ENCODE measurements around the gene CHRNG. TPM values are rescaled to one million over a fixed set of nuclear protein-coding genes. Genes with fewer than 3 reads are reported as not detected.

Gene CHRNG
- total and polyA plus RNA-seq, 2 donors from 2014 or later: not detected

GRCh38 chr2:232491139-232491780 is 48.2 kb upstream of the CHRNG start:
- intact Hi-C loops (cut with DNase I): no loop called here
- H3K4me3 ChIP-seq (ENCODE audit: low read length in 3 of 3): no peak overlapping the region
- DNase-seq: peak in 2 of 5 donors; percentile 14 to 28

GRCh38 chr2:232492236-232492848 is 47.1 kb upstream of the CHRNG start:
- H3K27me3 ChIP-seq (ENCODE audit: control insufficient read depth, insufficient read depth, low read length): no peaks in the 10 kb centered on the region
- TF ChIP-seq CTCF (IDR thresholded peaks at IDR 0.05; ENCODE audit: borderline replicate concordance, extremely low read depth, insufficient read depth): no peak
- DNase-seq: peak in 2 of 5 donors; percentile 26 to 33

More at GRCh38 chr2:232491139-232491780, 48.2 kb upstream of the CHRNG start:
- no peaks in the 10 kb centered on the region for H3K36me3 ChIP-seq (ENCODE audit: control insufficient read depth in 2 of 3, insufficient read depth in 3 of 3, low read length in 3 of 3)
- no peak for TF ChIP-seq CTCF (IDR thresholded peaks at IDR 0.05; ENCODE audit: borderline replicate concordance, extremely low read depth, insufficient read depth)
- peaks cover 5% of the 10 kb centered on the region for H3K27me3 ChIP-seq (ENCODE audit: control insufficient read depth, insufficient read depth, low read length)
- no peak for FAIRE-seq
- no peak overlapping the region for H3K27ac ChIP-seq (ENCODE audit: low read depth in 2 of 2, low read length in 2 of 2)
- H3K9ac ChIP-seq (ENCODE audit: low read length in 3 of 3): no peak overlapping the region
- H3K4me1 ChIP-seq (ENCODE audit: control insufficient read depth in 2 of 3, insufficient read depth in 2 of 3, low read depth in 1 of 3, low read length in 3 of 3): no peaks in the 10 kb centered on the region
- no peaks in the 10 kb centered on the region for H3K9me3 ChIP-seq (ENCODE audit: control insufficient read depth in 2 of 3, insufficient read depth in 1 of 3, low read length in 3 of 3)

GRCh38 chr2:232492963-232493700 is 46.4 kb upstream of the CHRNG start:
- FAIRE-seq (no peak), DNase-seq (peak in 2 of 5 donors; percentile 22 to 53)
- intact Hi-C loops (cut with DNase I): no loop called here
- H3K9ac ChIP-seq (ENCODE audit: low read length in 3 of 3): no peak overlapping the region
- no peak for TF ChIP-seq CTCF (IDR thresholded peaks at IDR 0.05; ENCODE audit: borderline replicate concordance, extremely low read depth, insufficient read depth)
- H3K27me3 ChIP-seq (ENCODE audit: control insufficient read depth, insufficient read depth, low read length): no peaks in the 10 kb centered on the region
- no peaks in the 10 kb centered on the region for H3K4me1 ChIP-seq (ENCODE audit: control insufficient read depth in 2 of 3, insufficient read depth in 2 of 3, low read depth in 1 of 3, low read length in 3 of 3)
- no peaks in the 10 kb centered on the region for H3K36me3 ChIP-seq (ENCODE audit: control insufficient read depth in 2 of 3, insufficient read depth in 3 of 3, low read length in 3 of 3)
- no peaks in the 10 kb centered on the region for H3K9me3 ChIP-seq (ENCODE audit: control insufficient read depth in 2 of 3, insufficient read depth in 1 of 3, low read length in 3 of 3)
- no peak overlapping the region for H3K27ac ChIP-seq (ENCODE audit: low read depth in 2 of 2, low read length in 2 of 2)
- H3K4me3 ChIP-seq (ENCODE audit: low read length in 3 of 3): no peak overlapping the region

More at GRCh38 chr2:232492236-232492848, 47.1 kb upstream of the CHRNG start:
- no peaks in the 10 kb centered on the region for H3K36me3 ChIP-seq (ENCODE audit: control insufficient read depth in 2 of 3, insufficient read depth in 3 of 3, low read length in 3 of 3)
- no peak for FAIRE-seq
- no peak overlapping the region for H3K4me3 ChIP-seq (ENCODE audit: low read length in 3 of 3)
- H3K9me3 ChIP-seq (ENCODE audit: control insufficient read depth in 2 of 3, insufficient read depth in 1 of 3, low read length in 3 of 3): no peaks in the 10 kb centered on the region
- no peaks in the 10 kb centered on the region for H3K4me1 ChIP-seq (ENCODE audit: control insufficient read depth in 2 of 3, insufficient read depth in 2 of 3, low read depth in 1 of 3, low read length in 3 of 3)
- intact Hi-C loops (cut with DNase I): no loop called here
- H3K27ac ChIP-seq (ENCODE audit: low read depth in 2 of 2, low read length in 2 of 2): no peak overlapping the region
- no peak overlapping the region for H3K9ac ChIP-seq (ENCODE audit: low read length in 3 of 3)

Measured in kidney (tissue), 14 donors.